Measurements from ENCODE around the gene KCNMB2.

KCNMB2 gene

GRCh38 chr3:178527981-178528380 lies 8.3 kb upstream of the KCNMB2 start:
- Histone ChIP-seq H3K4me3 (ENCODE audit: low read length) (no peak overlapping the region), H3K79me2 (ENCODE audit: control insufficient read depth, low read length) (no peaks in the 10 kb centered on the region), H3K9me3 (ENCODE audit: control insufficient read depth, insufficient read depth, low read length) (no peaks in the 10 kb centered on the region), H3K36me3 (ENCODE audit: control insufficient read depth, low read length) (no peaks in the 10 kb centered on the region), H3K9me2 (replicated peaks; ENCODE audit: control insufficient read depth, low read length) (no peaks in the 10 kb centered on the region), H4K20me1 (ENCODE audit: control insufficient read depth, insufficient read depth, low read depth, low read length) (no peaks in the 10 kb centered on the region), H3K4me2 (ENCODE audit: low read length) (no peak overlapping the region), H3K27me3 (ENCODE audit: control insufficient read depth, low read length) (no peaks in the 10 kb centered on the region), H3K4me1 (ENCODE audit: control insufficient read depth, low read length) (peaks cover 15% of the 10 kb centered on the region), H3F3A (ENCODE audit: control insufficient read depth, insufficient read depth) (no peaks in the 10 kb centered on the region), H3K27ac (ENCODE audit: low read depth, low read length) (no peak overlapping the region)
- TF ChIP-seq CTCF (IDR thresholded peaks at IDR 0.05; ENCODE audit: low read depth, low read length, poor library complexity, severe bottlenecking): no peak
- TF ChIP-seq EZH2phosphoT487 (IDR thresholded peaks at IDR 0.05; ENCODE audit: borderline replicate concordance, low read length): no peak

- Histone ChIP-seq H3K27ac (ENCODE audit: low read depth, low read length) (no peak overlapping the region), H3K36me3 (ENCODE audit: control insufficient read depth, low read length) (no peaks in the 10 kb centered on the region), H3K4me3 (ENCODE audit: low read length) (no peak overlapping the region), H3K4me2 (ENCODE audit: low read length) (no peak overlapping the region), H3K4me1 (ENCODE audit: control insufficient read depth, low read length) (peaks cover 4% of the 10 kb centered on the region; the same call in 1 of the 2 replicates), H4K20me1 (ENCODE audit: control insufficient read depth, insufficient read depth, low read depth, low read length) (no peaks in the 10 kb centered on the region), H3K79me2 (ENCODE audit: control insufficient read depth, low read length) (no peaks in the 10 kb centered on the region), H3F3A (ENCODE audit: control insufficient read depth, insufficient read depth) (no peaks in the 10 kb centered on the region), H3K9me3 (ENCODE audit: control insufficient read depth, insufficient read depth, low read length) (no peaks in the 10 kb centered on the region), H3K27me3 (ENCODE audit: control insufficient read depth, low read length) (no peaks in the 10 kb centered on the region), H3K9me2 (replicated peaks; ENCODE audit: control insufficient read depth, low read length) (no peaks in the 10 kb centered on the region)
- TF ChIP-seq CTCF (IDR thresholded peaks at IDR 0.05; ENCODE audit: low read depth, low read length, poor library complexity, severe bottlenecking): no peak
- TF ChIP-seq EZH2phosphoT487 (IDR thresholded peaks at IDR 0.05; ENCODE audit: borderline replicate concordance, low read length): no peak
Observed at GRCh38 chr3:178529606-178530225, 6.5 kb upstream of the KCNMB2 start.

- Histone ChIP-seq H4K20me1 (ENCODE audit: control insufficient read depth, insufficient read depth, low read depth, low read length) (no peaks in the 10 kb centered on the region), H3K27ac (ENCODE audit: low read depth, low read length) (no peak overlapping the region), H3K79me2 (ENCODE audit: control insufficient read depth, low read length) (no peaks in the 10 kb centered on the region), H3K27me3 (ENCODE audit: control insufficient read depth, low read length) (no peaks in the 10 kb centered on the region), H3K36me3 (ENCODE audit: control insufficient read depth, low read length) (no peaks in the 10 kb centered on the region), H3K9me2 (replicated peaks; ENCODE audit: control insufficient read depth, low read length) (no peaks in the 10 kb centered on the region), H3K4me1 (ENCODE audit: control insufficient read depth, low read length) (peaks cover 14% of the 10 kb centered on the region), H3F3A (ENCODE audit: control insufficient read depth, insufficient read depth) (no peaks in the 10 kb centered on the region), H3K4me2 (ENCODE audit: low read length) (no peak overlapping the region), H3K9me3 (ENCODE audit: control insufficient read depth, insufficient read depth, low read length) (no peaks in the 10 kb centered on the region), H3K4me3 (ENCODE audit: low read length) (no peak overlapping the region)
- TF ChIP-seq EZH2phosphoT487 (IDR thresholded peaks at IDR 0.05; ENCODE audit: borderline replicate concordance, low read length) (no peak), CTCF (IDR thresholded peaks at IDR 0.05; ENCODE audit: low read depth, low read length, poor library complexity, severe bottlenecking) (no peak)
Observed at GRCh38 chr3:178532476-178532875, 3.8 kb upstream of the KCNMB2 start.

All from DOHH2 (cell line).